RWPE2 (cell line): ENCODE measurements around the gene FIGLA.

Experiments used
- ATAC-seq: fragments of 200-7000 bp; cut with Tn5 transposase; 3 replicates; pipeline ENCODE4 v1.9.1; 2021; ENCODE audit warnings: low read depth
- DNase-seq: peaks from one replicate; pipeline ENCODE4 v3.0.0-alpha.2; 2020; ENCODE audit warnings: low spot score
- H3K27ac ChIP-seq: fragments of 450-650 bp; 2 replicates; pipeline ENCODE4 v1.5.1; 2017; ENCODE audit warnings: mild to moderate bottlenecking; ENCODE audit not compliant: poor library complexity, severe bottlenecking
- H3K27me3 ChIP-seq: fragments of 250-450 bp; sonication (Bioruptor Pico); 2 replicates; pipeline ENCODE4 v1.5.1; 2021; ENCODE audit warnings: mild to moderate bottlenecking, moderate library complexity; ENCODE audit not compliant: insufficient read depth, poor library complexity, severe bottlenecking
- H3K36me3 ChIP-seq: fragments of 250-450 bp; sonication (Bioruptor Pico); 2 replicates; pipeline ENCODE4 v1.5.1; 2020; ENCODE audit warnings: low read depth, mild to moderate bottlenecking, moderate library complexity
- H3K4me1 ChIP-seq: fragments of 250-450 bp; sonication (Bioruptor Pico); 2 replicates; pipeline ENCODE4 v1.5.1; 2021; ENCODE audit warnings: mild to moderate bottlenecking, moderate library complexity; ENCODE audit not compliant: insufficient read depth, poor library complexity, severe bottlenecking
- H3K4me3 ChIP-seq: fragments of 250-450 bp; sonication (Bioruptor Pico); 2 replicates; pipeline ENCODE4 v1.5.1; 2021; ENCODE audit warnings: mild to moderate bottlenecking, moderate library complexity; ENCODE audit not compliant: severe bottlenecking
- H3K9me3 ChIP-seq: fragments of 250-450 bp; sonication (Bioruptor Pico); 2 replicates; pipeline ENCODE4 v1.5.1; 2021; ENCODE audit warnings: mild to moderate bottlenecking, moderate library complexity; ENCODE audit not compliant: severe bottlenecking
- TF ChIP-seq, protein P1 (sequence below): fragments of 450-650 bp; IDR thresholded peaks from one replicate; pipeline ENCODE4 v1.5.1; 2017; ENCODE audit warnings: mild to moderate bottlenecking, moderate library complexity; ENCODE audit not compliant: poor library complexity, severe bottlenecking

Gene FIGLA

DNA sequence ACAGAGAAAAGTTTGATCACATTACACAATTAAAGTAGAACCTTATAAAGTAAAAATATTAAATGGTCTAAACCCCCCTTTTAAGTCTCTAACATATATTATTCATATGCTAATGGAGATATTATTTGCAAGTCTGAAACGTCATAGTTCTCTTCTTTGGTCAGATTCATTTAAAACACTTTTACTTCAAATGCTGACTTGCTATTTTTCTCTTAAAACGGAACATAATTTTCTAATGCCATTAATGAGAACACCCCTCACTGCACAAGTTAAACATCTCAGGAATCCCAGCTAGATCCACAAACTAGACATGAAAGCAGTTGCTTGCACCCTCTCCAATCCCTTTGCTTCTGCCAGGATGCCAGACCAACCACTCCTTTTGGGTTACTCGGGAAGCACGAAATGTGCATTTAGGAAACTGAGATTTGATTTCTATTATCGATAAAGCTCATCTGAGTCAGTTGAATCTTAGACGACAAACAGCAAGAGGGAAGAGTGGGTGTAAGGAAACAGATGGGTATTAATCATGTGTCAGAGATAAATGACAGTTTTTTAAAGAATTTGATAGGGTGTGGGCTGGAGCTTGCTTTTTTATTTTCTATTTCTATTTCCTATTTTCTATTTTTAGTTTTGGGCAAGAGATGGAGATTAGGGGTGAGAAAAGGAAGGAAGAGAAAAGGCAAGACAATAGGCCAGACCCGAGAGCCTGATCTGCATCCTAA, 23.9 kb downstream of the FIGLA start:
- TF ChIP-seq, protein P1, sequence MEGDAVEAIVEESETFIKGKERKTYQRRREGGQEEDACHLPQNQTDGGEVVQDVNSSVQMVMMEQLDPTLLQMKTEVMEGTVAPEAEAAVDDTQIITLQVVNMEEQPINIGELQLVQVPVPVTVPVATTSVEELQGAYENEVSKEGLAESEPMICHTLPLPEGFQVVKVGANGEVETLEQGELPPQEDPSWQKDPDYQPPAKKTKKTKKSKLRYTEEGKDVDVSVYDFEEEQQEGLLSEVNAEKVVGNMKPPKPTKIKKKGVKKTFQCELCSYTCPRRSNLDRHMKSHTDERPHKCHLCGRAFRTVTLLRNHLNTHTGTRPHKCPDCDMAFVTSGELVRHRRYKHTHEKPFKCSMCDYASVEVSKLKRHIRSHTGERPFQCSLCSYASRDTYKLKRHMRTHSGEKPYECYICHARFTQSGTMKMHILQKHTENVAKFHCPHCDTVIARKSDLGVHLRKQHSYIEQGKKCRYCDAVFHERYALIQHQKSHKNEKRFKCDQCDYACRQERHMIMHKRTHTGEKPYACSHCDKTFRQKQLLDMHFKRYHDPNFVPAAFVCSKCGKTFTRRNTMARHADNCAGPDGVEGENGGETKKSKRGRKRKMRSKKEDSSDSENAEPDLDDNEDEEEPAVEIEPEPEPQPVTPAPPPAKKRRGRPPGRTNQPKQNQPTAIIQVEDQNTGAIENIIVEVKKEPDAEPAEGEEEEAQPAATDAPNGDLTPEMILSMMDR = no peak
- Histone ChIP-seq H3K36me3 (no peaks in the 10 kb centered on the region), H3K4me1 (no peaks in the 10 kb centered on the region), H3K9me3 (no peaks in the 10 kb centered on the region), H3K27me3 (peaks cover 61% of the 10 kb centered on the region), H3K4me3 (no peak overlapping the region), H3K27ac (no peak overlapping the region)
- ATAC-seq (no peak), DNase-seq (no peak)

DNA sequence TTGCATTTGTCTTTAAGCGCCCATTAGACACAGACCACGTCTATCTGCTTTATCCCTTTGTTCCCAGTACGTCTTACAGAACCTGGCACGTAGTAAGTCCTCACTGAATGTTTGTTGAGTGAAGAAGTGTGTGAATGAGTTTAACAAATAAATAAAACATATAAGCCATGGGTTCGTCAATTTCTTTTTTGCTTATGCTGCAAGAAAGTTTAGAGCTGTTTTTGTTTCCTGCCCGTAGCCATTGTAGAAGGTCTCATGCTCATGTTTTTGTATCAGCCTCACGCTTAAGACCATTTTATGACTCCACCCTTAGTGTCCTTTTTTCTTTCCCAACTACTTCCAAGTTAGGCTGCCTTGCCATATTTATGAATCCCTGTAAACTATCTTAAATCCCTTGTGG, 24.9 kb downstream of the FIGLA start:
- ATAC-seq (no peak), DNase-seq (no peak)
- H3K27ac ChIP-seq = no peak overlapping the region
- peaks cover 54% of the 10 kb centered on the region for H3K27me3 ChIP-seq
- H3K9me3 ChIP-seq = no peaks in the 10 kb centered on the region
- H3K4me3 ChIP-seq = no peak overlapping the region
- no peaks in the 10 kb centered on the region for H3K4me1 ChIP-seq
- no peaks in the 10 kb centered on the region for H3K36me3 ChIP-seq
- TF ChIP-seq, protein P1 = no peak

DNA sequence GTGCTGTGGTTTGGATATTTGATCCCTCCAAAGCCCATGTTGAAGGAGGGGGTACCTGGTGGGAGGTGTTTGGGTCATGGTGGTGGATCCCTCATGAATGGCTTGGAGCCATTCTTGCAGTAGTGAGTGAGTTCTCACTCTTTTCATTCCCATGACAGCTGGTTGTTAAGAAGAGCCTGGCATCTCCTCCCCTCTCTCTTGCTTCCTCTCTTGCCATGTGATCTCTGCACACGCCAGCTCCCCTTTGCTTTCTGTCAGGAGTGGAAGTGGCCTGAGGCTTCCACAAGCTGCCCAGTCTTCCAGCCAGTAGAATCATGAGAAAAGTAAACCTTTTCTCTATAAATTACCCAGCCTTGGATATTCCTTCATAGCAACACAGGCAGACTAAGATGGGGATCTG, 31.0 kb downstream of the FIGLA start:
- no peak for ATAC-seq
- Histone ChIP-seq H3K36me3 (no peaks in the 10 kb centered on the region), H3K4me1 (no peaks in the 10 kb centered on the region), H3K4me3 (no peak overlapping the region), H3K27ac (no peak overlapping the region), H3K27me3 (peaks cover 40% of the 10 kb centered on the region), H3K9me3 (no peaks in the 10 kb centered on the region)
- TF ChIP-seq, protein P1 = no peak
- no peak for DNase-seq

DNA sequence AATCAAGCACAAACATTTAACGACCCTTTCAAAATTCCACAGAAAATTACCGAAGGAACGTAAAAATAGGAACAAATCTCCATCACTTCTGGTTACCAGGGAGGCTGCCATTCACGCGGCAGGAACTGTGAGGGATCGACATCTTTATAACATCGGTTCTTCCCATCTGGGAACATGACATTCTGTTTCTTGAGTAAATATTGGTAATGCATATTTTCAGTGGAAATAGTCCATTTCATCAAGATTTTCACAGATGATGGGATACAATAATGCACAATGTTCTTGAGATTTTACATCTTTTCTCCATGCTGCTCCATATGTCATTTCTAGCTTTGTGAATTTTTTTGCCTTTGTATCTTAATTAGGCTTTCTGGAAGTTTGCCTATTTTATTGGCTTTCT, 32.5 kb downstream of the FIGLA start:
- Histone ChIP-seq H3K27me3 (peaks cover 51% of the 10 kb centered on the region), H3K27ac (no peak overlapping the region), H3K4me3 (no peak overlapping the region), H3K9me3 (no peaks in the 10 kb centered on the region), H3K36me3 (no peaks in the 10 kb centered on the region), H3K4me1 (no peaks in the 10 kb centered on the region)
- no peak for ATAC-seq
- TF ChIP-seq, protein P1 = no peak
- DNase-seq = no peak

DNA sequence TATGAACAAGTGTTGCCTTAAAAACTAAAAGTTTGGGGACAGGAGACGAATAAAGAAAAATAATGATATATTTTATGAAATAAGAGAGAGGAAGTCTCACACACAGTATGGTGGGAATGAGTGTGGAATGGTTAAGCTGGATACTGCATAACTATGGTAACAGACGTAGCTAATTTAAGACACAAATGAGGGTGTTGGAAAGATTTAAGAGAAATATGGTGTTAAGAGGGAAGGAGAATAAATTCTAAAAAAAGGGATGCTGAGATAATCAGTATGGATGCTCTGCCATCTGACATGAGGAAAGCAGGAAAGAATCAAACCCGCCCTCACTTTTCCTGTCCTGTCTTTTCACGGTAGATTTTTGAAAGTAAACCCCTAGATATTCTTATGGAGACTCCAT, 33.1 kb downstream of the FIGLA start:
- no peak overlapping the region for H3K4me3 ChIP-seq
- TF ChIP-seq, protein P1 = no peak
- H3K4me1 ChIP-seq = no peaks in the 10 kb centered on the region
- peaks cover 56% of the 10 kb centered on the region for H3K27me3 ChIP-seq
- H3K36me3 ChIP-seq = no peaks in the 10 kb centered on the region
- ATAC-seq (no peak), DNase-seq (no peak)
- H3K9me3 ChIP-seq = no peaks in the 10 kb centered on the region
- H3K27ac ChIP-seq = no peak overlapping the region
